Prostate gland (tissue), 2 donors: ENCODE data around the gene LARGE1. TPM values are rescaled to one million over a fixed set of nuclear protein-coding genes. Genes with fewer than 3 reads are reported as not detected.

Experiments used
- DNase-seq: peaks from one replicate; pipeline ENCODE4 v3.0.0-alpha.2; 2019; ENCODE audit warnings: low spot score
- H3K27ac ChIP-seq, 2 donors: fragments of 200-600 bp; sonication (generic); 2 replicates each; pipeline ENCODE4 v1.5.1; 2017 to 2019
- H3K27me3 ChIP-seq: fragments of 200-600 bp; sonication (generic); replicated peaks from 2 replicates; pipeline ENCODE4 v1.5.1; 2019; ENCODE audit not compliant: insufficient read depth
- H3K36me3 ChIP-seq, 2 donors: fragments of 200-600 bp; sonication (generic); 1 replicate in 1 of 2; 2 replicates in 1 of 2; pipeline versions ENCODE4 v1.5.1 to v1.8.1; 2017 to 2019
- H3K4me1 ChIP-seq: fragments of 200-600 bp; sonication (generic); replicated peaks from 2 replicates; pipeline ENCODE4 v1.5.1; 2019
- H3K4me3 ChIP-seq, 2 donors: fragments of 200-600 bp; sonication (generic); 2 replicates each; pipeline ENCODE4 v1.5.1; 2017 to 2019
- H3K9me3 ChIP-seq: fragments of 200-600 bp; sonication (generic); 2 replicates; pipeline ENCODE4 v1.5.1; 2017
- CTCF ChIP-seq, 4 experiments: fragments of 200-600 bp in 2 of 4; fragments of 450-650 bp in 2 of 4; sonication (generic) in 2 of 4; IDR thresholded peaks; 1 replicate in 3 of 4; 2 replicates in 1 of 4; pipeline ENCODE4 v1.5.1; 2016 to 2019; ENCODE audit warnings: antibody characterized with exemption in 4 of 4, mild to moderate bottlenecking in 2 of 4, moderate library complexity in 2 of 4
- POLR2A ChIP-seq: fragments of 450-650 bp; IDR thresholded peaks from one replicate; pipeline ENCODE4 v1.6.1; 2016; ENCODE audit warnings: antibody characterized with exemption, mild to moderate bottlenecking
- POLR2AphosphoS5 ChIP-seq: sonication (generic); formaldehyde crosslinking; IDR thresholded peaks from one replicate; pipeline ENCODE4 v1.6.1; 2017; ENCODE audit warnings: antibody characterized with exemption
- WGBS: methylation state at CpG from one replicate; pipeline ENCODE4 v1.1.5; 2018; 5-methylcytosine and 5-hydroxymethylcytosine counted together
- intact Hi-C: fragments of 100-400 bp; cut with DNase I; formaldehyde crosslinking; loops from one replicate; pipeline ENCODE4 v1.14.2; 2022
- total RNA-seq, 2 donors: library from RNA; depleted of rRNA; stranded (reverse); fragments of >200 nt; gene quantifications; one replicate each; pipeline ENCODE4 v1.1.0, GENCODE V29; 2016

Gene LARGE1
- total RNA-seq, 2 donors from 2014 or later = 18.6 to 37.4 TPM

GRCh38 chr22:33737662-33738061 is 182.6 kb downstream of the LARGE1 start:
- no peaks in the 10 kb centered on the region for H3K4me1 ChIP-seq
- H3K27ac ChIP-seq = no peak overlapping the region
- H3K27me3 ChIP-seq = no peaks in the 10 kb centered on the region
- WGBS = 64% methylated on average over 3 of the region's 3 CpGs
- DNase-seq = no peak
- H3K4me3 ChIP-seq = no peak overlapping the region
- H3K36me3 ChIP-seq = no peaks in the 10 kb centered on the region
- TF ChIP-seq CTCF (IDR thresholded peaks at IDR 0.05) (no peak), POLR2A (no peak), POLR2AphosphoS5 (no peak)
- intact Hi-C loops = no loop called here
- H3K9me3 ChIP-seq = no peaks in the 10 kb centered on the region

- no peak overlapping the region for H3K27ac ChIP-seq
- intact Hi-C loops = no loop called here
- no peaks in the 10 kb centered on the region for H3K4me1 ChIP-seq
- no peaks in the 10 kb centered on the region for H3K27me3 ChIP-seq
- 95% methylated on average over 4 of the region's 4 CpGs for WGBS
- H3K9me3 ChIP-seq = no peaks in the 10 kb centered on the region
- no peak overlapping the region for H3K4me3 ChIP-seq
- H3K36me3 ChIP-seq = no peaks in the 10 kb centered on the region
- TF ChIP-seq POLR2A (no peak), CTCF (IDR thresholded peaks at IDR 0.05) (no peak), POLR2AphosphoS5 (no peak)
- DNase-seq = no peak
These were observed 184.3 kb downstream of the LARGE1 start for GRCh38 chr22:33735978-33736377.

- Histone ChIP-seq H3K4me1 (no peaks in the 10 kb centered on the region), H3K9me3 (no peaks in the 10 kb centered on the region), H3K36me3 (no peaks in the 10 kb centered on the region), H3K27ac (no peak overlapping the region), H3K4me3 (no peak overlapping the region), H3K27me3 (no peaks in the 10 kb centered on the region)
- intact Hi-C loops = no loop called here
- DNase-seq = no peak
- WGBS = 100% methylated on average over 2 of the region's 2 CpGs
- TF ChIP-seq POLR2A = no peak
- TF ChIP-seq POLR2AphosphoS5 = no peak
- no peak for TF ChIP-seq CTCF (IDR thresholded peaks at IDR 0.05)
These were observed 191.4 kb downstream of the LARGE1 start for GRCh38 chr22:33728847-33729246.

DNA sequence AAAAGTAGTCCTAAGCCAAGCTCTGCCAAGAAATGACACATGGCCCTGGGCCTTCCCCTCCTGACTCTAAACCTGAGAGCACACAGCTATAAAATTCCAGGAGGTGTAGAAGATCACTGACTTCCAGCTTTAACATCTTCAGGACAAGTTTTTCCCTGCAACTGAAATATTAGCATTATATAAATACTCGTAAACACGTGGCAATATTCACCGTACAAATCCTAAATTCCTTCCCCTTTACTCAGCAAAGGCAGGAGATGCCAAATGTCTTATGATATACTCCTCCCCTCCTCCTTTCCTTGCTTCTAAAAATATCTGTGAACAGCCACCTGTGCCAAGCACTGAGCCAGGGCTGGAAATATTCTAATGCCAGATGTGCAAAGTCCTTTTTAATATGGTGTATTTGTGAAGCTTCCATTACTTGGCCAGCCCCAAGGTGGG is 194.0 kb downstream of the LARGE1 start:
- H3K27ac ChIP-seq = no peak overlapping the region
- TF ChIP-seq CTCF (IDR thresholded peaks at IDR 0.05) = no peak
- peak; percentile 88 for TF ChIP-seq POLR2AphosphoS5
- TF ChIP-seq POLR2A = no peak
- no peaks in the 10 kb centered on the region for H3K27me3 ChIP-seq
- H3K9me3 ChIP-seq = no peaks in the 10 kb centered on the region
- no peaks in the 10 kb centered on the region for H3K36me3 ChIP-seq
- intact Hi-C loops = no loop called here
- peak; percentile 23 for DNase-seq
- H3K4me1 ChIP-seq = no peaks in the 10 kb centered on the region
- 15% methylated on average over 3 of the region's 3 CpGs for WGBS
- H3K4me3 ChIP-seq = no peak overlapping the region

GRCh38 chr22:33723915-33724314 is 196.4 kb downstream of the LARGE1 start:
- intact Hi-C loops = no loop called here
- 93% methylated on average over 11 of the region's 11 CpGs for WGBS
- H3K4me3 ChIP-seq = no peak overlapping the region

More at GRCh38 chr22:33723915-33724314, 196.4 kb downstream of the LARGE1 start:
- no peaks in the 10 kb centered on the region for H3K4me1 ChIP-seq
- no peak for TF ChIP-seq POLR2AphosphoS5
- TF ChIP-seq CTCF (IDR thresholded peaks at IDR 0.05) = no peak
- no peak for TF ChIP-seq POLR2A
- H3K9me3 ChIP-seq = no peaks in the 10 kb centered on the region
- DNase-seq = no peak
- H3K27me3 ChIP-seq = no peaks in the 10 kb centered on the region
- no peak overlapping the region for H3K27ac ChIP-seq
- H3K36me3 ChIP-seq = no peaks in the 10 kb centered on the region
